ENCODE data around the gene NET1. TPM values are rescaled to one million over a fixed set of nuclear protein-coding genes. Genes with fewer than 3 reads are reported as not detected.

NET1 gene
- total and polyA plus RNA-seq, 9 donors, result 31.0 to 79.2 (median 51.0) TPM

- H3K36me3 ChIP-seq, result no peaks in the 10 kb centered on the region
- peaks cover 1% of the 10 kb centered on the region for H3K4me1 ChIP-seq (ENCODE audit: insufficient read depth)
- peak in 1 of 5 donors; percentile 17 for DNase-seq
- H3K9me3 ChIP-seq, result no peaks in the 10 kb centered on the region
- H3K4me3 ChIP-seq, result peak overlapping the region; percentile 81
- H3K27me3 ChIP-seq, result no peaks in the 10 kb centered on the region
- intact Hi-C loops (cut with DNase I), result no loop called here
- TF ChIP-seq EP300 (IDR thresholded peaks at IDR 0.05) (no peak), POLR2A (IDR thresholded peaks at IDR 0.05) (no peak), CTCF (IDR thresholded peaks at IDR 0.05) (no peak)
- no peak overlapping the region for H3K27ac ChIP-seq
- WGBS, 3 donors, result 21 to 22% (median 22%) methylated on average over 19 to 20 of the region's 20 CpGs
Observed at GRCh38 chr10:5413012-5413938, 918 bp downstream of the NET1 start.

DNA sequence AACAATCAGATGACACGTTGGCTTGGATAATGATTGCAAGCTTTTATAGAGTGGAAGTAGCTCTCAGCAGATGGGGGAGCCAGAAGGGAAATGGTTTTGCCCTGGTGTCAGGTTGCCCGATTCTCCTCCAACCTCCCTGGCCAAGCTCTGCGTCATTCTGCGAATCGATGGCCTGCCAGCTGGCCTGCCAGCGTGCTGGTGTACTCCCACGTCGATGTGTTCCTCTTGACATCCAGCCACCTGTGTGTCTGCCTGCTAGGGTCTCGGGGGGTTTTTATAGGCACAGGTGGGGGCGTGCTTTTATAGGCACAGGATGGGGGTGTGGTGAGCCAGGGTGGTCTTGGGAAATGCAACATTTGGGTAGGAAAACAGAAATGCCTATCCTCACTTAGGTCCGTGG lies 4.6 kb downstream of the NET1 start:
- H3K4me3 ChIP-seq, result no peak overlapping the region
- TF ChIP-seq POLR2A (IDR thresholded peaks at IDR 0.05) (no peak), CTCF (IDR thresholded peaks at IDR 0.05) (no peak), EP300 (IDR thresholded peaks at IDR 0.05) (no peak)

DNA sequence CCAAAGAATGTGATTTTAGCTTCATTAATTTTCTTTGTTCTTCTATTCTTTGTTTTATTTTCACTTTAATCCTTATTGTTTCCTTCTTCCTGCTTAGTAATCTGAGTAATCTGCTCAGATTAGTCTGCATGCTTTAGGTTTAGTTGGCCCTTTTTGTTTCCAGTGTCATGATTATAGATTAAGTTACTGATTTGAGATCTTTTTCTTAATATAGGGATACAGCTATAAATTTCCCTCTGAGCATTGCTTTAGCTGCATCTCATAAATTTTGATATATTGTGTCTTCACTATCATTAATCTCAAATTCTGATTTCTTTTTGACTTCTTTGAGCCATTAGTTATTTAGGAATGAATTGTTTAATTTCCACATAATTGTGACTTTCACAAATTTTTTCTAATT lies 6.2 kb downstream of the NET1 start:
- TF ChIP-seq EP300 (IDR thresholded peaks at IDR 0.05) (no peak), CTCF (IDR thresholded peaks at IDR 0.05) (no peak), POLR2A (IDR thresholded peaks at IDR 0.05) (no peak)
- Histone ChIP-seq H3K36me3 (no peaks in the 10 kb centered on the region), H3K27ac (no peak overlapping the region), H3K27me3 (no peaks in the 10 kb centered on the region), H3K4me3 (no peak overlapping the region), H3K9me3 (no peaks in the 10 kb centered on the region), H3K4me1 (ENCODE audit: insufficient read depth) (no peaks in the 10 kb centered on the region)
- DNase-seq, result no peak
- intact Hi-C loops (cut with DNase I), result no loop called here

More for the DNA sequence above, 4.6 kb downstream of the NET1 start:
- 91 to 93% (median 91%) methylated on average over 11 of the region's 11 CpGs for WGBS, 3 donors
- Histone ChIP-seq H3K27me3 (no peaks in the 10 kb centered on the region), H3K4me1 (ENCODE audit: insufficient read depth) (peaks cover 1% of the 10 kb centered on the region), H3K27ac (no peak overlapping the region), H3K36me3 (no peaks in the 10 kb centered on the region), H3K9me3 (no peaks in the 10 kb centered on the region)
- DNase-seq, result no peak
- intact Hi-C loops (cut with DNase I), result no loop called here

DNA sequence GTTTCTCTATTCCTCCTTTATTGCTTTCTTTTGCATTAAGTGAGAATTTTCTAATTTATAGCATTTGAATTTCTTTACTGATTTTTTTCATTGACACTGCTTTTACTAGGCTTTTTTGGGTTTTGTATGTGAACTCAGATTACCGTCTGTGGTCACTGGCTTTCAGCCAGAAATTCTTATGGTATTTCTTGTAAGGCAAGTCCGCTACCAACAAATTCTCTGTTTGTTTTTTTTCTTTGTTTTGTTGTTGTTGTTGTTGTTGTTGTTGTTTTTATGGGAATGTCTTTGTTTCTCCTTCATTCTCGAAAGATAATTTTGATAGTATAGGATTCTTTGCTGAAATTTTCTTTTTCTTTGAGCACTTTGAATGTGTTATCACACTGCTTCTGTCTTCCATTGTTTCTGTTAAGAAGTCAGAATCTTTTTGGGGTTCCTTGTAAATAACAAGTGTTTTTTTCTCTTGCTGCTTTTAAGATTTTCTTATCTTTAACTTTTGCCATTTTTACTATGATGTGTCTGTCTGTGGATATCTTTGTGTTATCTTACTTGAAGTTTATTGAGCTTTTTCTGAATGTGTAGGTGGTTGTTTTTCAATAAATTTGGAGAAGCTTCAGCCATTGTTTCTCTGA lies 7.2 kb downstream of the NET1 start:
- no peak overlapping the region for H3K27ac ChIP-seq
- no peak for DNase-seq
- intact Hi-C loops (cut with DNase I), result no loop called here
- no peaks in the 10 kb centered on the region for H3K9me3 ChIP-seq
- H3K4me1 ChIP-seq (ENCODE audit: insufficient read depth), result no peaks in the 10 kb centered on the region
- H3K4me3 ChIP-seq, result no peak overlapping the region
- H3K36me3 ChIP-seq, result no peaks in the 10 kb centered on the region
- no peaks in the 10 kb centered on the region for H3K27me3 ChIP-seq
- 84 to 88% (median 86%) methylated on average over 3 of the region's 3 CpGs for WGBS, 3 donors
- TF ChIP-seq CTCF (IDR thresholded peaks at IDR 0.05) (no peak), EP300 (IDR thresholded peaks at IDR 0.05) (no peak), POLR2A (IDR thresholded peaks at IDR 0.05) (no peak)
